Colonic mucosa (tissue), 4 donors: ENCODE results near the gene TCEAL1. TPM values are rescaled to one million over a fixed set of nuclear protein-coding genes. Genes with fewer than 3 reads are reported as not detected.
"Not testable (repeated sequence)": the region's sequence is repeated elsewhere in the genome, so short reads cannot be mapped to it uniquely, and the experiment has no call there.

Experiments
- DNase-seq: peaks from one replicate; pipeline ENCODE4 v3.0.0-alpha.2; 2020
- H3K27ac ChIP-seq: fragments of 200-600 bp; one replicate; pipeline ENCODE4 v1.8.0; 2021
- H3K27me3 ChIP-seq: fragments of 200-600 bp; one replicate; pipeline ENCODE4 v1.8.0; 2021
- H3K36me3 ChIP-seq: fragments of 200-600 bp; one replicate; pipeline ENCODE4 v1.8.0; 2021
- H3K4me1 ChIP-seq: fragments of 200-600 bp; one replicate; pipeline ENCODE4 v1.8.0; 2021; ENCODE audit warnings: mild to moderate bottlenecking
- H3K4me3 ChIP-seq: fragments of 200-600 bp; one replicate; pipeline ENCODE4 v1.8.0; 2021
- H3K9ac ChIP-seq, 2 donors: one replicate each; pipeline ENCODE4 v1.7.0; 2013; ENCODE audit warnings: control low read depth in 2 of 2, low read depth in 2 of 2, low read length in 2 of 2
- H3K9me3 ChIP-seq: fragments of 200-600 bp; one replicate; pipeline ENCODE4 v1.8.0; 2021
- intact Hi-C: fragments of 100-400 bp; cut with DNase I; formaldehyde crosslinking; loops from one replicate; pipeline ENCODE4 v1.14.1; 2022
- total RNA-seq, 2 donors: library from RNA; stranded (reverse); fragmentation: NEBNext Ultra II Directional in 1 of 2; extraction: Animal tissue kit (Norgen Biotek cat#: 25700) in 1 of 2; gene quantifications; one replicate each; pipeline ENCODE4 v1.2.1, GENCODE V29; 2021
- TF ChIP-seq, protein P1 (sequence below): fragments of 200-600 bp; IDR thresholded peaks from one replicate; pipeline ENCODE4 v1.8.0; 2022; ENCODE audit warnings: antibody characterized with exemption, mild to moderate bottlenecking
- donor health status: healthy.
- donor health status: DM: no; HTN: no; CAD: no.
- donor health status: DM: no; HTN: no; CAD: no.

The TCEAL1 gene
- total RNA-seq, 2 donors from 2014 or later: 11.2 to 13.0 TPM

DNA sequence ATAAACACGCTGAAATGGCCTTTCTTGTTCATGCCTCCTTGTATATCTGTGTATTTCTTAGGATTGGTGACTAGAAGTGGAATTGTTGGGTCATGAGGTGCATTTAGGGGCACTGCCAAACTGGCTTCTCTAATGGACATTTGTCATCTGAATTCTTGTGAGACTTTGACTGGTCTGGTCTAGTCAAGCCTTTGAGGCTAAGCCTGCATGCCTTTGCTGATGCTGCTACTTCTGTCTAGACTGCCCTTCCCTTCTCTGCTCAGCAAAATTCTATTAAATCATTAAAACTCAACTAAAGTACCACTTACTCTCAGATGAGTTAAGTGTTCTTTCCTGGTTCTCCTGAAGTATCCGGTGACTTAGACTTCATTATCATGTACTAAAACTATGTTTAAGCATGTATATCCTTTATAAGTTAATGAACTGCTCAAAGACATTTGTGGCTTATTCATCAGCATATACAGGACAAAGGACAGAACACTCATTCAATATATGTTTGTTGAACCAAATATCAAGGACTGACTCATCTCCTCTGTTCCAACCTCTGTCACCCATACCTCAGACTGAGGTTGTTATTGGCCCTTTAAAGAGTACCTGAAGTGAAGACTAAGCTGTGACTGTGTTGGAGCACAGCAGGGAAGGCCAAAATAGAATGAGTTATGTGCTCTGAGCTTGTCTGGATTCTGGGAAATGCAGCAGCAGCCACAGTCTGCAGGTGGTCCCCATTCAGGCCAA, 9.0 kb downstream of the TCEAL1 start:
- Histone ChIP-seq H3K36me3 (no peaks in the 10 kb centered on the region), H3K4me3 (no peak overlapping the region), H3K27ac (no peak overlapping the region), H3K9ac (no peak overlapping the region), H3K4me1 (no peaks in the 10 kb centered on the region), H3K27me3 (no peaks in the 10 kb centered on the region), H3K9me3 (no peaks in the 10 kb centered on the region)
- TF ChIP-seq, protein P1, sequence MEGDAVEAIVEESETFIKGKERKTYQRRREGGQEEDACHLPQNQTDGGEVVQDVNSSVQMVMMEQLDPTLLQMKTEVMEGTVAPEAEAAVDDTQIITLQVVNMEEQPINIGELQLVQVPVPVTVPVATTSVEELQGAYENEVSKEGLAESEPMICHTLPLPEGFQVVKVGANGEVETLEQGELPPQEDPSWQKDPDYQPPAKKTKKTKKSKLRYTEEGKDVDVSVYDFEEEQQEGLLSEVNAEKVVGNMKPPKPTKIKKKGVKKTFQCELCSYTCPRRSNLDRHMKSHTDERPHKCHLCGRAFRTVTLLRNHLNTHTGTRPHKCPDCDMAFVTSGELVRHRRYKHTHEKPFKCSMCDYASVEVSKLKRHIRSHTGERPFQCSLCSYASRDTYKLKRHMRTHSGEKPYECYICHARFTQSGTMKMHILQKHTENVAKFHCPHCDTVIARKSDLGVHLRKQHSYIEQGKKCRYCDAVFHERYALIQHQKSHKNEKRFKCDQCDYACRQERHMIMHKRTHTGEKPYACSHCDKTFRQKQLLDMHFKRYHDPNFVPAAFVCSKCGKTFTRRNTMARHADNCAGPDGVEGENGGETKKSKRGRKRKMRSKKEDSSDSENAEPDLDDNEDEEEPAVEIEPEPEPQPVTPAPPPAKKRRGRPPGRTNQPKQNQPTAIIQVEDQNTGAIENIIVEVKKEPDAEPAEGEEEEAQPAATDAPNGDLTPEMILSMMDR: no peak
- DNase-seq: no peak
- intact Hi-C loops: no loop called here

DNA sequence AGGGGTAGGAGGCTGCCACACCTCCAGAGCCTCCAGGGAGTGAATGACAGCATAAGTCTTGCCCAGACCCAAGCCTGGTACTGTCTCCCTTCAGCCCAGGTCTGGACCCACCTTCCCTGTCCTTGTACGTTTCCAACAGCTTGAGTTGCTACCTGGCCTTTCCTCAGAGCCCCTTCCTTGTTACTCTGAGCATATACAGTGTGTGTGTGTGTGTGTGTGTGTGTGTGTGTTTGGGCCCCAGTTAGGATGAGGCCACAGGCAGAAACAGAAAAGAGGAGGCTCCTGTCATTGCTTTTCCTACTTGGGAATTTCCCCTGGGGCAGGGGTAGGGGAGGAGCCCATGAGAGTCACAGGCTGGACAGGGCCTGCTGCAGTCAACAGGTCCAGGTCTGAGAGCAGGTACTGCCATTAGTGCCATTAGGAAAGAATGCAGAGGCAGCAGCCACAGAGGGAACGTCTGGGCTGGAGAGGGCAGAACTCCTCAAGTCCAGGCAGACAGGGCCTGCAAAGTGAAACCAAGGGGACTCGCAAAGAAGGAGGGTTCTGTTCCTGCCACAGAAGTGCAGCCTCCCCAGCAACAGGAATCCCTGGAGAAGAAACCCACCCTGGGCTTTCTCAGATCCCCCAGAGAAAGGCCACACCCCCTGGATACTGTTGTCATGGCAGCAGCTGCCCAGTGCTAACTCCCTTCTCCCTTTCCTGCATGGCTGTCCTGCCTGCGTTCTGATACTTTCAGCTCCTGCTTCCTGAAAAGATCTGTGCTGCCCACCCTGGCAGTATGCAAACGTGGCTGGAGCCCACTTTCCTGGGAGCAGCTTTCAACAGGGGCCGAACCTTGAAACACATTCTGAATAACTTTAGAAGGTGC, 9.9 kb downstream of the TCEAL1 start:
- H3K27ac ChIP-seq, H3K36me3 ChIP-seq, intact Hi-C loops, H3K4me1 ChIP-seq, H3K9me3 ChIP-seq, H3K9ac ChIP-seq, H3K4me3 ChIP-seq, H3K27me3 ChIP-seq, DNase-seq: not testable (repeated sequence)

DNA sequence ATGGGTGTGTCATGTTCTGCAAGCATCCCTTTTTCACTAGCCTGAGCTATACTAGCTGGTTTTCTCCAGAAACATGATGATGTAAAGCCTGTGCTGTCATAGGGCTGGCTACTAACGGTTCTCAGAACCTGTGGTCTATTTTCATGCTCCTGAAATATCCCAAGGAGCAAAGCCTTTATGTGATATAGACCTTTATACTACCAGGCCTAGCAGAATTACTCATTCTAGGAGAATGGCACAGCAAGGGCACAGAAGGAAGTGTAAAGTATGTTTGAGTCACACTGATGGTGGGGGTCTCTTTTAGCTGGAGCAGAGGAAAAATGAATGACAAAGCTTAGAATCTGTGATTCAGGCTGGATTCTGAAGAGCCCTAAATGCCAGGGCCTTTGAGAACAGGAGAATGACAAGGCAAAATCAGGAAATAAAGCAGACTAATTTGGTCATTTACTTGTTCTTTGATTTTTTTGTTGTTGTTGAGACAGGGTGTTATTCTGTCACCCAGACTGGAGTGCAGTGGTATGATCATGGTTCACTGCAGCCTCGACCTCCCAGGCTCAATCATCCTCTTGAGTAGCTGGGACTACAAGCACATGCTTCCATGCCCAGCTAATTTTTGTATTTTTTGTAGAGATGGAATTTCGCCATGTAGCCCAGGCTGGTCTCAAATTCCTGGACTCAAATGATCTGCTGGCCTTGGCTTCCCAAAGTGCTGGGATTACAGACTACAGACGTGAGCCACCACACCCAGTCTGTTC, 11.8 kb downstream of the TCEAL1 start:
- Histone ChIP-seq H3K9me3 (no peaks in the 10 kb centered on the region), H3K4me3 (no peak overlapping the region), H3K27ac (no peak overlapping the region), H3K4me1 (no peaks in the 10 kb centered on the region), H3K36me3 (no peaks in the 10 kb centered on the region), H3K9ac (no peak overlapping the region), H3K27me3 (no peaks in the 10 kb centered on the region)
- TF ChIP-seq, protein P1: no peak
- intact Hi-C loops: no loop called here
- DNase-seq: no peak

DNA sequence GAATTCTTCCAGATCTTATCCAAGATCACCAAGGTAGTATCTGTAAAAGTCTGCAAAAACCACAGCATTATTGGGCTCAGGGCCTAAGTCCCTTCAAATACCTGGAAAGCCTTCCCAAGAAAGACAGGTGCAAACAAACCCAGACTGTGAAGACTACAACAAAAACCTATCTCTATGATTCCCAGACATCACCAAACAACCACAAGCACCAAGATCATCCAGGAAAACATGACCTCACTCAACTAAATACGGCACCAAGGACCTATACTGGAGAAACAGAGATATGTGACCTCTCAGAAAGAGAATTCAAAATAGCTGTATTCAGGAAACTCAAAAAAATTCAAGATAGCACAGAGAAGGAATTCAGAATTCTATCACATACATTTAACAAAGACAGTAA, 15.3 kb downstream of the TCEAL1 start:
- Histone ChIP-seq H3K4me1 (no peaks in the 10 kb centered on the region), H3K9ac (no peak overlapping the region), H3K9me3 (no peaks in the 10 kb centered on the region), H3K4me3 (no peak overlapping the region), H3K27me3 (no peaks in the 10 kb centered on the region), H3K27ac (no peak overlapping the region), H3K36me3 (no peaks in the 10 kb centered on the region)
- DNase-seq: no peak
- TF ChIP-seq, protein P1: no peak
- intact Hi-C loops: no loop called here

DNA sequence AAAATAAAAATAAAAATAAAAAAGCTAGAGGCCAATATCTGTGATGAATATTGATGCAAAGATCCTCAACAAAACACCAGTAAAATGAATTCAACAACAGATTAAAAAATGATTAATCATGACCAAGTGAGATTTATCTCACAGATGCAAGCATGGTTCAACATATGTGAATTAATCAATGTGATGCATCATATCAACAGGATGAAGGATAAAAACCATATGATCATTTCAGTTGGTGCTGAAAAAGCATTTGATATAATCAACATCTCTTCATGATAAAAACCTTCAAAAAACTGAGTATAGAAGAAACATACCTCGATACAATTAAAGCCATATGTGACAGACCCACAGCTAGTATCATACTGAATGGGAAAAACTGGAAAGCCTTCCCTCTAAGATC, 18.9 kb downstream of the TCEAL1 start:
- intact Hi-C loops: no loop called here
- H3K27ac ChIP-seq: no peak overlapping the region
- H3K36me3 ChIP-seq: no peaks in the 10 kb centered on the region
- H3K4me1 ChIP-seq: no peaks in the 10 kb centered on the region
- TF ChIP-seq, protein P1: no peak
- no peak overlapping the region for H3K4me3 ChIP-seq
- DNase-seq: no peak
- no peaks in the 10 kb centered on the region for H3K27me3 ChIP-seq
- H3K9ac ChIP-seq: no peak overlapping the region
- H3K9me3 ChIP-seq: no peaks in the 10 kb centered on the region
